Lower leg skin (tissue), 4 donors: Measurements from ENCODE around the gene UBTF. TPM values are rescaled to one million over a fixed set of nuclear protein-coding genes. Genes with fewer than 3 reads are reported as not detected.

Experiments
- DNase-seq, 2 donors: peaks; one replicate each; pipeline ENCODE4 v3.0.0-alpha.2; 2019; ENCODE audit warnings: low spot score in 2 of 2
- H3K4me3 ChIP-seq: fragments of 200-600 bp; sonication (generic); 2 replicates; pipeline ENCODE4 v1.5.1; 2017; ENCODE audit warnings: mild to moderate bottlenecking, low read depth; ENCODE audit not compliant: poor library complexity, severe bottlenecking
- CTCF ChIP-seq, 3 donors: fragments of 450-650 bp; IDR thresholded peaks; one replicate each; pipeline ENCODE4 v1.5.1; 2016; ENCODE audit warnings: antibody characterized with exemption in 3 of 3, mild to moderate bottlenecking in 3 of 3, moderate library complexity in 2 of 3
- POLR2A ChIP-seq, 2 donors: fragments of 450-650 bp; IDR thresholded peaks; one replicate each; pipeline ENCODE4 v1.6.1; 2016 to 2017; ENCODE audit warnings: antibody characterized with exemption in 2 of 2, mild to moderate bottlenecking in 1 of 2, moderate library complexity in 1 of 2
- WGBS, 2 donors: methylation state at CpG; one replicate each; pipeline ENCODE4 v1.1.5; 2018; 5-methylcytosine and 5-hydroxymethylcytosine counted together
- intact Hi-C: fragments of 100-400 bp; cut with DNase I; formaldehyde crosslinking; loops from one replicate; pipeline ENCODE4 v1.15.0; 2023; ENCODE audit warnings: low total_unique reads
- total RNA-seq, 4 donors: library from RNA; depleted of rRNA; stranded (reverse); fragments of >200 nt; gene quantifications; one replicate each; pipeline ENCODE4 v1.1.0, GENCODE V29; 2016

Gene UBTF
- total RNA-seq, 4 donors from 2014 or later, result 62.4 to 70.8 (median 65.7) TPM

- intact Hi-C loops, result no loop called here
- 90 to 92% methylated on average over 1 of the region's 1 CpG for WGBS, 2 donors
- DNase-seq, result no peak
- H3K4me3 ChIP-seq, result no peak overlapping the region
- TF ChIP-seq POLR2A (IDR thresholded peaks at IDR 0.05) (no peak), CTCF (IDR thresholded peaks at IDR 0.05) (no peak)
Measured at GRCh38 chr17:44214230-44214494, 5.3 kb downstream of the UBTF start.

GRCh38 chr17:44213403-44214229 lies 5.9 kb downstream of the UBTF start:
- H3K4me3 ChIP-seq, result no peak overlapping the region
- intact Hi-C loops, result no loop called here
- WGBS, 2 donors, result 84 to 87% methylated on average over 15 of the region's 15 CpGs
- no peak for DNase-seq
- TF ChIP-seq POLR2A (IDR thresholded peaks at IDR 0.05) (no peak), CTCF (IDR thresholded peaks at IDR 0.05) (no peak)

DNA sequence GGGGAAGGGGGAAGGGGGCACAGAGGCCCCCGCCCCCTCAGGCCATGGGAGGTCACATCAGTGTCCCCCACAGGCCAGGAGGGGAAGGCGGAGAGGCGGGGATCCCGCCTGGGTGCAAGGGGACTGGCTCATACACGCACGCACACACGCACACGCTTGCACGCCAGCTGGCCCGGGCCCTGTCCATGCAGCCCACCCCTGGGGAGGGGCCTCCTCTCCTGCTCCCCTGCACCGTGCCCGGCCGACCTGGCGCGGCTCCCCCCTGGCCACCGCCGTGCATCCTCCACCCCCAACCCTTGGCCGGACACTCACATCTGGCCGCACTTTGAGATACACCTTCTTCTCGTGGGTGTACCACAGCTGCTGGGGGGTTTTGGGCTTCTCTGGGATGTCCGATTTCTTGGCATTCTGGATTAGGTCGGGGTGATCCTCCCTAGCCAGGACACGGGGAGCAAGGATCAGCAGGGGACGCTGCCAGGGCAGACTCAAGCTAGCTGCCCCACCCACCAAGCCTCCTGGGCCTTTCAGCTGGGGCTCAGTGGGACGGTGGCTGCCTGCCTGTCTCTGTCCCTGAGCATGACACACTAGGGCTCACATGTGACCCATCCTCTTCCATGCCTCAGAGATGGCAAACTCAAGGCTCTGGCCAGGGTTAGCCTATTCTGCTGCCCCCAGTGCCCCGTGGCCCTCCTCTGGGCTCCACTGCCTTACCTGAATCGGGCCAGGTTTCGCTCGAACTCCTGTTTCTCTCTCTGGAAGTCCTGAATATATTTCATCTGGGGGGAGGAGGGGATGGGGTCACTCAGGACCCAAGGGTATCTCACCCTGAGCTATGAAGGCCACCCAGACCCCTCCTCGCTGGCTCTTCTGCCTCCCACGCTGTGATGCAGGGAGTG lies 6.7 kb downstream of the UBTF start:
- intact Hi-C loops, result no loop called here
- no peak overlapping the region for H3K4me3 ChIP-seq
- TF ChIP-seq POLR2A (IDR thresholded peaks at IDR 0.05), result no peak
- no peak for TF ChIP-seq CTCF (IDR thresholded peaks at IDR 0.05)
- 61 to 69% methylated on average over 18 to 29 of the region's 31 CpGs for WGBS, 2 donors
- no peak for DNase-seq

DNA sequence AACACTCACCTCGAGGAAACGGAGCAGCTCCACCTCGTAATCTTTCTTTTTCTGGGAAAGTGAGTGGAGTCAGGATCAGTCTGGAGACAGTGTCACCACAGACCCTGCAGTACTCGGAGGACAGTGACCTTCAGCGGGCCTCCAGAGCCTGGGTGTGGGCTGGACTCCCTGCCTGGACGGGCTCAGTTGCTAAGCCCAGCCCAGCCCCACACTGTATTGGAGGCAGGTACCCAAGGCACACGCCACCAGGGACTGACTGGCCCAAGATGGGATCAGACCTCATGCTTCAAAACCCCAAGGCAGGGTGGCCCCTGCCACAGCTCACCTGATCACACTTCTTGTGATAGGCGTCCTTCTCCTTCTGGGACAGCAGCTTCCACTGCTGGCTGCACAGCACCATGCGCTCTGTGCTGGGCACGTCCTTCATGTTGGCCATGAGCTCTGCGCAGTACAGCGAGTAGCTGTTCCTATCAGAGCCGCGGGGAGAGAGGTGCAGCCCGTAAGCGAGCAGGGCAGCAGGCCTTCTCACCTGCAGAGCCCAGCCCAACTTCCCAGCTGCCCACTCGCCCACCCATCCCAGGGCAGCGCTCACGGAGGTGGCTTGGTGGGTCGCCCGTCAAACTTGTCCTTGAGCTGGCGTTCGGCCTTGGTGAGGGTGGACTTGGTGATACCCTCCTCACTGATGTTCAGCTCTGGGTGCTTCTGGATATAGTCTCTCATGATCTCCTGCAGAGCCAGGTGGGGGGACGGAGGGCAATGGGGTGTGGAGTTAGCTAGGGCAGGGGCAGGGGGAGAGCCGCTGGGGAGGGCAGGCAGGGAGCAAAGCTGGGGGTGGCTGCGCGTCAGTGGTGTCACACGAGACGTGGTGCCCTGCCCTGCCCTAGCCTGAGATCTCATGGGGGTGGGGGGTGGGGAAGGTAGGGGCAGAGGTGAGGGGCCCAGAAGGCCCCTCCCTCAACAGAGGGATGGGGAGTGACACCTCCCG lies 7.9 kb downstream of the UBTF start:
- DNase-seq, result no peak
- intact Hi-C loops, result no loop called here
- TF ChIP-seq POLR2A (IDR thresholded peaks at IDR 0.05), result no peak
- no peak for TF ChIP-seq CTCF (IDR thresholded peaks at IDR 0.05)
- 89 to 93% methylated on average over 29 of the region's 30 CpGs for WGBS, 2 donors
- H3K4me3 ChIP-seq, result no peak overlapping the region

DNA sequence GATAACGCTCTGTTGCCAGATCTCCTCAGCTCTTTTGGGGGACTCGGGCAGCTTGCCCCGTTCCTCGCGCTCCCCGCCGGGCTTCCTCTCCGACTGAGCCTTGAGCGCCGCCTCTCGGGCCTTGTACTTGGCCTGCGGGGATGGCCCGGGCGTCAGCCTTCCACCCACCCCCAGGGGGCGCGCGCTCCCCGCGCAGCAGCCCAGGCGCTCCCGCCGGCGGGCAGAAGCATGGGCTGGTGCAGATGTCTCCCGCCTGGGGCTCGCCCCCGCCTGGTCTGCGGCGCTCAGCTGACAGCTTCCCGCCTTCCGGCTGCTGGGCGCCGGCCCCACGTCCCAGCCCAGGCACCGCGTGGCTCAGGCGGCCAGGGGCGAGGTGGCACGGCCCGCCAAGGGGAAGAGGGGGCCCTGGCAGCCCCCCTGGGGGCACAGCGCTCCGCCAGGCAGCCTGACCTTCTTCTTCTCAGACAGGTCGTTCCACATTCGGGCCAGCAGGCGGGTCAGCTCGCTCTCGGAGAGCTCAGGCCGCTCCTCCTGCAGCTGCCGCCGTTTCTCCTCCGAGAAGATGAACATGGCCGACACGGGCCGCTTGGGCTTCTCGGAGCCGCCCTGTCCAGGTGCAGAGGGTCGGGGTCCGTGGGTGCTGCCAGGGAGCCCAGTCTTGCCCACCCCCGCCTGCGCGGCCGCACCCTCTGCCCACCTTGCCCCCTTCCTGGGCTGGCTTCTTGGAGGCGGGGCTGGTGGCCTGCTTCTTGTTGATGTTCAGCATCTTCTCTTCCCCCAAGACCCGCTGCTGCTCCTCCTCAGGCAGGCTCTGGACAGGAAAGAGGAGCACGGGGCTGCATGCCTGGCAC lies 8.9 kb downstream of the UBTF start:
- 48 to 70% methylated on average over 26 to 45 of the region's 64 CpGs for WGBS, 2 donors
- no peak overlapping the region for H3K4me3 ChIP-seq
- DNase-seq, result peak in 1 of 2 donors; percentile 98
- TF ChIP-seq POLR2A (IDR thresholded peaks at IDR 0.05), result no peak
- TF ChIP-seq CTCF (IDR thresholded peaks at IDR 0.05), result peak in 2 of 3 donors; percentile 17 to 72
- intact Hi-C loops, result no loop called here
